Breast epithelium (tissue), 3 donors: Measurements from ENCODE around the gene TMC5.

Experiments used
- POLR2A ChIP-seq: fragments of 450-650 bp; IDR thresholded peaks from one replicate; pipeline ENCODE4 v1.6.1; 2016; ENCODE audit warnings: antibody characterized with exemption, mild to moderate bottlenecking, moderate library complexity
- POLR2AphosphoS5 ChIP-seq, 3 donors: sonication (generic); formaldehyde crosslinking; IDR thresholded peaks; one replicate each; pipeline ENCODE4 v1.6.1; 2017; ENCODE audit warnings: antibody characterized with exemption in 3 of 3
- TF ChIP-seq, protein P1 (sequence below), 3 donors: fragments of 450-650 bp; IDR thresholded peaks; one replicate each; pipeline ENCODE4 v1.5.1; 2016 to 2017; ENCODE audit warnings: antibody characterized with exemption in 3 of 3, mild to moderate bottlenecking in 3 of 3, moderate library complexity in 3 of 3

DNA sequence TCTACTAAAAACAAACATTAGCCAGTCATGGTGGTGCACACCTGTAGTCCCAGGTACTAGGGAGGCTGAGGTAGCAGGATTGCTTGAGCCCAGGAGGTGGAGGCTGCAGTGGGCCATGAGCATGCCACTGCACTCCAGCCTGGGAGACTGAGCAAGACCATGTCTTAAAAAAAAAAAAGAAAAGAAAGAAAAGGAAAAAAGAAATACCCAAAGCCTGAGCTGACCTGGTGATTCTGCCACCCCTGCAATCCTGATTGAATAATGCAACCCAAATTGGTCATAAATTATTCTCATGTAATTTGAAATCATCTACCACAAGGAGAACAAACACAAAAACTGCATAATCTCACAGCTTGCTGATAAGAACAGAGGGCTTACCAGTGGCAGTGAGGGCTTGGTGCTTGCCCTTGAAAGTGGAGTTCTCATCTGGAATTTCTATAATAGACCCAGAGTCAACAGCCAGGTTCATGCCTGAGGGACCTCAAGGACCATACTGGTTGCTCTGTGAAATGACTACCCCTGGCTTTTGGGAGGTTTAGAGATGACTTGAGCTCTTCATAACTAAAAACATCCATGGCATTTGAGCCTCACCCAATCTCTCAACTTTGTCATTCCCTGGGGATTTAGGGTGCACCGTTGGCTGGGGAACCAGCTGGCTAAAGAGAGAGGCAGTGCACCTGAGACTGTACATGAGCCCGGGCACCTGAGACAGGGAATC, 35.4 kb upstream of the TMC5 start:
- TF ChIP-seq POLR2AphosphoS5 (IDR thresholded peaks at IDR 0.05) (no peak), POLR2A (no peak)
- TF ChIP-seq, protein P1, sequence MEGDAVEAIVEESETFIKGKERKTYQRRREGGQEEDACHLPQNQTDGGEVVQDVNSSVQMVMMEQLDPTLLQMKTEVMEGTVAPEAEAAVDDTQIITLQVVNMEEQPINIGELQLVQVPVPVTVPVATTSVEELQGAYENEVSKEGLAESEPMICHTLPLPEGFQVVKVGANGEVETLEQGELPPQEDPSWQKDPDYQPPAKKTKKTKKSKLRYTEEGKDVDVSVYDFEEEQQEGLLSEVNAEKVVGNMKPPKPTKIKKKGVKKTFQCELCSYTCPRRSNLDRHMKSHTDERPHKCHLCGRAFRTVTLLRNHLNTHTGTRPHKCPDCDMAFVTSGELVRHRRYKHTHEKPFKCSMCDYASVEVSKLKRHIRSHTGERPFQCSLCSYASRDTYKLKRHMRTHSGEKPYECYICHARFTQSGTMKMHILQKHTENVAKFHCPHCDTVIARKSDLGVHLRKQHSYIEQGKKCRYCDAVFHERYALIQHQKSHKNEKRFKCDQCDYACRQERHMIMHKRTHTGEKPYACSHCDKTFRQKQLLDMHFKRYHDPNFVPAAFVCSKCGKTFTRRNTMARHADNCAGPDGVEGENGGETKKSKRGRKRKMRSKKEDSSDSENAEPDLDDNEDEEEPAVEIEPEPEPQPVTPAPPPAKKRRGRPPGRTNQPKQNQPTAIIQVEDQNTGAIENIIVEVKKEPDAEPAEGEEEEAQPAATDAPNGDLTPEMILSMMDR (IDR thresholded peaks at IDR 0.05): no peak
